Fibroblast of lung (primary cell): ENCODE data around the gene SEMA5A. TPM values are rescaled to one million over a fixed set of nuclear protein-coding genes. Genes with fewer than 3 reads are reported as not detected.

ENCODE experiments used
- DNase-seq, 2 donors: peaks; one replicate each; pipeline versions ENCODE4 v3.0.0 to v3.0.0-alpha.2; 2010; ENCODE audit warnings: low read depth in 2 of 2
- H2AFZ ChIP-seq: 2 replicates; pipeline ENCODE4 v1.5.1; 2012; ENCODE audit warnings: low read length, control low read depth, inconsistent platforms
- H3K27ac ChIP-seq: 2 replicates; pipeline ENCODE4 v1.5.1; 2011; ENCODE audit warnings: low read length, control low read depth; ENCODE audit not compliant: insufficient read depth
- H3K27me3 ChIP-seq: 2 replicates; pipeline ENCODE4 v1.5.1; 2011; ENCODE audit warnings: mild to moderate bottlenecking, low read length; ENCODE audit not compliant: control insufficient read depth, insufficient read depth
- H3K36me3 ChIP-seq: 2 replicates; pipeline ENCODE4 v1.5.1; 2011; ENCODE audit warnings: low read length; ENCODE audit not compliant: control insufficient read depth, insufficient read depth
- H3K4me1 ChIP-seq: 2 replicates; pipeline ENCODE4 v1.5.1; 2011; ENCODE audit warnings: low read length; ENCODE audit not compliant: control insufficient read depth, insufficient read depth; ENCODE audit errors: extremely low read depth
- H3K4me2 ChIP-seq: 2 replicates; pipeline ENCODE4 v1.5.1; 2011; ENCODE audit warnings: low read length, control low read depth; ENCODE audit not compliant: insufficient read depth; ENCODE audit errors: extremely low read depth
- H3K4me3 ChIP-seq, 4 experiments: fragments of 200-600 bp in 1 of 4; sonication (generic) in 1 of 4; replicated peaks in 1 of 4; 2 replicates each; pipeline ENCODE4 v1.5.1; 2011 to 2016; ENCODE audit warnings: low read length in 4 of 4, low read depth in 3 of 4, mild to moderate bottlenecking in 3 of 4, control low read depth in 2 of 4, inconsistent platforms in 1 of 4, mixed read lengths in 1 of 4; ENCODE audit not compliant: insufficient read depth in 1 of 4; ENCODE audit errors: control extremely low read depth in 1 of 4
- H3K79me2 ChIP-seq: 2 replicates; pipeline ENCODE4 v1.5.1; 2012; ENCODE audit warnings: mild to moderate bottlenecking, low read length, inconsistent platforms; ENCODE audit not compliant: control insufficient read depth, insufficient read depth
- H3K9ac ChIP-seq: 2 replicates; pipeline ENCODE4 v1.5.1; 2011; ENCODE audit warnings: mild to moderate bottlenecking, low read length, control low read depth; ENCODE audit not compliant: insufficient read depth
- H3K9me3 ChIP-seq: 2 replicates; pipeline ENCODE4 v1.5.1; 2012; ENCODE audit warnings: low read depth, low read length; ENCODE audit not compliant: control insufficient read depth, insufficient read depth
- H4K20me1 ChIP-seq: 2 replicates; pipeline ENCODE4 v1.5.1; 2011; ENCODE audit warnings: low read length; ENCODE audit not compliant: control insufficient read depth, insufficient read depth; ENCODE audit errors: extremely low read depth
- CTCF ChIP-seq, 2 donors: IDR thresholded peaks in 1 of 2; conservative IDR thresholded peaks in 1 of 2; 1 replicate in 1 of 2; 2 replicates in 1 of 2; pipeline ENCODE4 v1.5.1; 2011 to 2012; ENCODE audit warnings: low read length in 2 of 2, control low read depth in 1 of 2, inconsistent platforms in 1 of 2, low read depth in 1 of 2, mild to moderate bottlenecking in 1 of 2
- EZH2 ChIP-seq: IDR thresholded peaks from 2 replicates; pipeline ENCODE4 v1.5.1; 2012; ENCODE audit warnings: low read length, control low read depth, mild to moderate bottlenecking; ENCODE audit errors: missing control alignments
- polyA plus RNA-seq, 2 donors: library from polyadenylated mRNA; depleted of rRNA in 1 of 2; stranded (reverse) in 1 of 2; unstranded in 1 of 2; fragments of >200 nt; gene quantifications; 2 replicates each; pipeline ENCODE4 v1.2.1, GENCODE V29; 2011 to 2012; ENCODE audit warnings: missing spikeins in 1 of 2
- total RNA-seq: library from RNA; depleted of rRNA; stranded (reverse); fragments of >200 nt; gene quantifications from 2 replicates; pipeline ENCODE4 v1.2.1, GENCODE V29; 2014

The SEMA5A gene
- total and polyA plus RNA-seq, 2 donors (not counting 1 experiment from before 2014, with no cell fraction given): 30.6 to 49.0 TPM

GRCh38 chr5:9249231-9249630 is 296.6 kb downstream of the SEMA5A start:
- no peaks in the 10 kb centered on the region for H3K79me2 ChIP-seq
- H3K36me3 ChIP-seq: no peaks in the 10 kb centered on the region
- no peak overlapping the region for H3K27ac ChIP-seq
- H3K9ac ChIP-seq: no peak overlapping the region
- H3K27me3 ChIP-seq: no peaks in the 10 kb centered on the region
- no peak for DNase-seq
- H2AFZ ChIP-seq: no peak overlapping the region
- TF ChIP-seq EZH2 (no peak), CTCF (conservative IDR thresholded peaks at IDR 0.05 in 1 of 2, IDR thresholded peaks at IDR 0.05 in 1 of 2; ENCODE audit: low read depth in 1 of 2, low read length in 2 of 2) (no peak)
- H3K4me1 ChIP-seq: peaks cover 2% of the 10 kb centered on the region
- H3K9me3 ChIP-seq: no peaks in the 10 kb centered on the region
- H4K20me1 ChIP-seq: no peaks in the 10 kb centered on the region
- H3K4me3 ChIP-seq: no peak overlapping the region
- H3K4me2 ChIP-seq: no peak overlapping the region

GRCh38 chr5:9245071-9245470 is 300.8 kb downstream of the SEMA5A start:
- Histone ChIP-seq H3K4me1 (no peaks in the 10 kb centered on the region), H3K27ac (no peak overlapping the region), H3K36me3 (no peaks in the 10 kb centered on the region), H3K79me2 (no peaks in the 10 kb centered on the region), H3K9ac (no peak overlapping the region), H3K4me2 (no peak overlapping the region), H4K20me1 (no peaks in the 10 kb centered on the region), H3K9me3 (no peaks in the 10 kb centered on the region), H3K4me3 (no peak overlapping the region), H2AFZ (no peak overlapping the region), H3K27me3 (no peaks in the 10 kb centered on the region)
- TF ChIP-seq EZH2: no peak
- no peak for TF ChIP-seq CTCF (conservative IDR thresholded peaks at IDR 0.05 in 1 of 2, IDR thresholded peaks at IDR 0.05 in 1 of 2; ENCODE audit: low read depth in 1 of 2, low read length in 2 of 2)
- DNase-seq: peak in 1 of 2 donors; percentile 36

- Histone ChIP-seq H4K20me1 (no peaks in the 10 kb centered on the region), H3K79me2 (no peaks in the 10 kb centered on the region), H2AFZ (no peak overlapping the region), H3K4me3 (no peak overlapping the region), H3K36me3 (no peaks in the 10 kb centered on the region), H3K27ac (no peak overlapping the region), H3K9me3 (no peaks in the 10 kb centered on the region), H3K4me2 (no peak overlapping the region), H3K9ac (no peak overlapping the region), H3K4me1 (peaks cover under 1% of the 10 kb centered on the region), H3K27me3 (no peaks in the 10 kb centered on the region)
- TF ChIP-seq CTCF (conservative IDR thresholded peaks at IDR 0.05 in 1 of 2, IDR thresholded peaks at IDR 0.05 in 1 of 2; ENCODE audit: low read depth in 1 of 2, low read length in 2 of 2) (no peak), EZH2 (no peak)
- DNase-seq: no peak
Measured at GRCh38 chr5:9244417-9244816, 301.5 kb downstream of the SEMA5A start.
